Endothelial cell of umbilical vein (primary cell): ENCODE data around the gene SLC41A3. TPM values are rescaled to one million over a fixed set of nuclear protein-coding genes. Genes with fewer than 3 reads are reported as not detected.
A peak's percentile ranks its signal among the peaks of the same experiment; 100 is the strongest.

Experiments
- BruUV-seq: library from RNA; stranded (reverse); fragments of 400-500 nt; replicated peaks from 2 replicates; lab custom pipeline; 2021; lab: Mats Ljungman, UMichigan
- CTCF ChIA-PET: fragments of 300-600, 350-600 bp; sonication (Branson Sonifier 250); formaldehyde crosslinking; loops from one replicate; lab custom pipeline; 2021; ENCODE audit warnings: antibody characterized with exemption, inconsistent platforms; lab: Charles Lee
- POLR2A ChIA-PET: fragments of 300-600, 350-600 bp; sonication (Branson Sonifier 250); formaldehyde crosslinking; loops from one replicate; lab custom pipeline; 2021; ENCODE audit warnings: antibody characterized with exemption, inconsistent platforms; lab: Charles Lee
- DNase-seq: peaks from one replicate; pipeline ENCODE4 v3.0.0-alpha.2; 2011; ENCODE audit warnings: low read depth, low spot score
- FAIRE-seq: peaks from 2 replicates; lab custom pipeline; 2011; peaks lifted over from hg19 to GRCh38; lab: Jason Lieb, UNC
- H2AFZ ChIP-seq: 2 replicates; pipeline ENCODE4 v1.6.0; 2012; ENCODE audit warnings: low read depth, low read length, control low read depth, inconsistent platforms
- H3K27ac ChIP-seq: 2 replicates; pipeline ENCODE4 v1.5.1; 2011; ENCODE audit warnings: low read depth, mild to moderate bottlenecking, control low read depth, low read length, moderate library complexity; ENCODE audit not compliant: insufficient read depth
- H3K27me3 ChIP-seq, 2 experiments: 2 replicates each; pipeline versions ENCODE4 v1.6.0 to v1.6.1; 2011; ENCODE audit warnings: low read length in 2 of 2, mixed read lengths in 1 of 2; ENCODE audit not compliant: control insufficient read depth in 2 of 2, insufficient read depth in 2 of 2
- H3K36me3 ChIP-seq, 2 experiments: 2 replicates in 1 of 2; 3 replicates in 1 of 2; pipeline ENCODE4 v1.5.1; 2011; ENCODE audit warnings: low read length in 2 of 2, mild to moderate bottlenecking in 1 of 2, moderate library complexity in 1 of 2; ENCODE audit not compliant: control insufficient read depth in 2 of 2, insufficient read depth in 2 of 2; ENCODE audit errors: extremely low read depth in 1 of 2
- H3K4me1 ChIP-seq: 3 replicates; pipeline ENCODE4 v1.5.1; 2011; ENCODE audit warnings: mild to moderate bottlenecking, low read length; ENCODE audit not compliant: control insufficient read depth, insufficient read depth; ENCODE audit errors: extremely low read depth
- H3K4me2 ChIP-seq: 2 replicates; pipeline ENCODE4 v1.6.1; 2011; ENCODE audit warnings: low read length, control low read depth, mixed read lengths; ENCODE audit not compliant: insufficient read depth
- H3K4me3 ChIP-seq, 3 experiments: fragments of 200-600 bp in 1 of 3; sonication (generic), shearing (Covaris generic) in 1 of 3; replicated peaks in 1 of 3; 2 replicates each; pipeline ENCODE4 v1.5.1; 2011 to 2016; ENCODE audit warnings: control low read depth in 3 of 3, low read length in 3 of 3, mild to moderate bottlenecking in 2 of 3, inconsistent platforms in 1 of 3, low read depth in 1 of 3, moderate library complexity in 1 of 3; ENCODE audit not compliant: insufficient read depth in 1 of 3
- H3K79me2 ChIP-seq: 2 replicates; pipeline ENCODE4 v1.6.0; 2012; ENCODE audit warnings: low read length, inconsistent platforms; ENCODE audit not compliant: control insufficient read depth, insufficient read depth
- H3K9ac ChIP-seq: replicated peaks from 2 replicates; pipeline ENCODE3; 2011; ENCODE audit warnings: low read length, control low read depth; ENCODE audit not compliant: insufficient read depth; ENCODE audit errors: extremely low read depth
- H3K9me1 ChIP-seq: replicated peaks from 3 replicates; pipeline ENCODE4 v1.6.0; 2011; ENCODE audit warnings: mild to moderate bottlenecking, low read length; ENCODE audit not compliant: control insufficient read depth, insufficient read depth; ENCODE audit errors: extremely low read depth
- H3K9me3 ChIP-seq: replicated peaks from 2 replicates; pipeline ENCODE4 v1.5.1; 2012; ENCODE audit warnings: low read length, inconsistent platforms; ENCODE audit not compliant: control insufficient read depth, insufficient read depth
- H4K20me1 ChIP-seq: replicated peaks from 2 replicates; pipeline ENCODE3; 2011; ENCODE audit warnings: mild to moderate bottlenecking, low read length; ENCODE audit not compliant: control insufficient read depth, insufficient read depth; ENCODE audit errors: extremely low read depth
- EZH2 ChIP-seq: IDR thresholded peaks from 2 replicates; pipeline ENCODE4 v1.6.1; 2012; ENCODE audit warnings: borderline replicate concordance, low read depth, mild to moderate bottlenecking, moderate library complexity, low read length, inconsistent platforms; ENCODE audit not compliant: severe bottlenecking
- FOS ChIP-seq: IDR thresholded peaks from 2 replicates; pipeline ENCODE4 v1.6.1; 2011; ENCODE audit warnings: mild to moderate bottlenecking, low read length, moderate library complexity, borderline replicate concordance; ENCODE audit not compliant: insufficient read depth
- GATA2 ChIP-seq: IDR thresholded peaks from 2 replicates; pipeline ENCODE4 v1.7.0; 2011; ENCODE audit warnings: low read depth, mild to moderate bottlenecking, moderate library complexity, mixed read lengths, low read length; ENCODE audit not compliant: insufficient read length, insufficient read depth
- JUN ChIP-seq: IDR thresholded peaks from 2 replicates; pipeline ENCODE4 v1.6.1; 2011; ENCODE audit warnings: borderline replicate concordance, low read depth; ENCODE audit not compliant: insufficient read length, insufficient read depth
- MYC ChIP-seq: IDR thresholded peaks from one replicate; pipeline ENCODE4 v1.6.1; 2011; ENCODE audit warnings: mild to moderate bottlenecking, low read depth, low read length
- POLR2A ChIP-seq: IDR thresholded peaks from 2 replicates; pipeline ENCODE4 v1.6.1; 2012; ENCODE audit warnings: low read depth, mild to moderate bottlenecking, control low read depth, low read length
- POLR2AphosphoS5 ChIP-seq: IDR thresholded peaks from 2 replicates; pipeline ENCODE4 v1.6.1; 2012; ENCODE audit warnings: low read depth, mild to moderate bottlenecking, control low read depth, low read length, moderate library complexity; ENCODE audit not compliant: insufficient read depth
- dilution Hi-C: fragments of 300-500 bp; cut with MboI; formaldehyde crosslinking; loops from one replicate; pipeline ENCODE4 v1.15.0; 2019; ENCODE audit warnings: low sequenced_read_pairs; ENCODE audit not compliant: extremely low pct_ligation_motif_present
- intact Hi-C: fragments of 100-400 bp; cut with micrococcal nuclease; formaldehyde crosslinking; loops from one replicate; pipeline ENCODE4 v1.10.0; 2022
- polyA plus RNA-seq, 4 experiments: library from polyadenylated mRNA; depleted of rRNA in 3 of 4; stranded (reverse) in 3 of 4; unstranded in 1 of 4; fragments of >200 nt; gene quantifications; 2 replicates each; pipeline versions ENCODE4 v1.2.1 to v1.2.3, GENCODE V29; 2011 to 2012; ENCODE audit warnings: missing spikeins in 1 of 4
- total RNA-seq: library from RNA; stranded (reverse); gene quantifications from 2 replicates; pipeline ENCODE4 v1.2.3, GENCODE V29; 2021
- TF ChIP-seq, protein P1 (sequence below), 2 donors: IDR thresholded peaks; 1 replicate in 1 of 2; 2 replicates in 1 of 2; pipeline ENCODE4 v1.5.1; 2011; ENCODE audit warnings: low read length in 2 of 2, mild to moderate bottlenecking in 2 of 2, moderate library complexity in 2 of 2, control low read depth in 1 of 2, inconsistent platforms in 1 of 2, low read depth in 1 of 2; ENCODE audit not compliant: insufficient read depth in 1 of 2; ENCODE audit errors: extremely low read depth in 1 of 2
- TF ChIP-seq, protein P2 (sequence below): IDR thresholded peaks from 2 replicates; pipeline ENCODE4 v1.6.1; 2011; ENCODE audit not compliant: insufficient read depth, insufficient read length

Gene SLC41A3
- total and polyA plus RNA-seq, 2 donors (not counting 3 experiments of a cell fraction or from before 2014, with no cell fraction given) = 52.5 to 118 TPM

DNA sequence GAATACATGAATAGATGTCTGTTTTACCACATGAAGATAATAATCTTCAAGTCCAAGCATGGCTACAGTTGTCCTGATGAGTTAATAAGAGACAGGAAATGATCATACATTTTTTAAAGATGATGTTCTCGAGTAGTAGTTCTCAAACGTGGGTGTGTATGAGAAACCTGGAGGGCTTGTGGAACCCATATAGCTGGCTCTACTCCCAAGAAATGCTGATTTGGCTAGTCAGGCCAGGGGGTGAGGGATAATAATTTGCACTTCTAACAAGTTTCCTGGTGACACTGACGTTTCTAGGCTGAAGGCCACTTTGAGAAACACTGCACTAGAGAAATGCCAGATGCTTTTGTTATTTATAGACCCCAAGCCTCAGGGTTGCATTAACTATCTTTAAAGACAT is 78.0 kb downstream of the SLC41A3 start:
- TF ChIP-seq GATA2 = peak; percentile 50
- TF ChIP-seq, protein P1, sequence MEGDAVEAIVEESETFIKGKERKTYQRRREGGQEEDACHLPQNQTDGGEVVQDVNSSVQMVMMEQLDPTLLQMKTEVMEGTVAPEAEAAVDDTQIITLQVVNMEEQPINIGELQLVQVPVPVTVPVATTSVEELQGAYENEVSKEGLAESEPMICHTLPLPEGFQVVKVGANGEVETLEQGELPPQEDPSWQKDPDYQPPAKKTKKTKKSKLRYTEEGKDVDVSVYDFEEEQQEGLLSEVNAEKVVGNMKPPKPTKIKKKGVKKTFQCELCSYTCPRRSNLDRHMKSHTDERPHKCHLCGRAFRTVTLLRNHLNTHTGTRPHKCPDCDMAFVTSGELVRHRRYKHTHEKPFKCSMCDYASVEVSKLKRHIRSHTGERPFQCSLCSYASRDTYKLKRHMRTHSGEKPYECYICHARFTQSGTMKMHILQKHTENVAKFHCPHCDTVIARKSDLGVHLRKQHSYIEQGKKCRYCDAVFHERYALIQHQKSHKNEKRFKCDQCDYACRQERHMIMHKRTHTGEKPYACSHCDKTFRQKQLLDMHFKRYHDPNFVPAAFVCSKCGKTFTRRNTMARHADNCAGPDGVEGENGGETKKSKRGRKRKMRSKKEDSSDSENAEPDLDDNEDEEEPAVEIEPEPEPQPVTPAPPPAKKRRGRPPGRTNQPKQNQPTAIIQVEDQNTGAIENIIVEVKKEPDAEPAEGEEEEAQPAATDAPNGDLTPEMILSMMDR (IDR thresholded peaks at IDR 0.05; ENCODE audit: extremely low read depth in 1 of 2, insufficient read depth in 1 of 2, low read depth in 1 of 2, low read length in 2 of 2) = no peak
- peak; percentile 3 for TF ChIP-seq FOS
- no peak overlapping the region for H3K4me3 ChIP-seq
- dilution Hi-C loops = no loop called here
- H3K27me3 ChIP-seq = no peaks in the 10 kb centered on the region
- FAIRE-seq (no peak), DNase-seq (no peak)
- no TSS peak for BruUV-seq
- ChIA-PET CTCF (interaction anchor here (1.0 kb wide), 1 partner anchor 15 kb away, joined by 3 read pairs; no protein-coding TSS in a partner anchor), POLR2A (no interaction called here)
- no peaks in the 10 kb centered on the region for H3K9me1 ChIP-seq
- no peak overlapping the region for H2AFZ ChIP-seq
- no peaks in the 10 kb centered on the region for H3K9me3 ChIP-seq
- H3K9ac ChIP-seq = no peak overlapping the region
- H3K4me2 ChIP-seq = no peak overlapping the region
- H3K27ac ChIP-seq = no peak overlapping the region
- H3K36me3 ChIP-seq = peaks cover 0 to 20% of the 10 kb centered on the region in 2 experiments
- H3K4me1 ChIP-seq = no peaks in the 10 kb centered on the region
- intact Hi-C loops = no loop called here
- H3K79me2 ChIP-seq = no peaks in the 10 kb centered on the region
- no peaks in the 10 kb centered on the region for H4K20me1 ChIP-seq

DNA sequence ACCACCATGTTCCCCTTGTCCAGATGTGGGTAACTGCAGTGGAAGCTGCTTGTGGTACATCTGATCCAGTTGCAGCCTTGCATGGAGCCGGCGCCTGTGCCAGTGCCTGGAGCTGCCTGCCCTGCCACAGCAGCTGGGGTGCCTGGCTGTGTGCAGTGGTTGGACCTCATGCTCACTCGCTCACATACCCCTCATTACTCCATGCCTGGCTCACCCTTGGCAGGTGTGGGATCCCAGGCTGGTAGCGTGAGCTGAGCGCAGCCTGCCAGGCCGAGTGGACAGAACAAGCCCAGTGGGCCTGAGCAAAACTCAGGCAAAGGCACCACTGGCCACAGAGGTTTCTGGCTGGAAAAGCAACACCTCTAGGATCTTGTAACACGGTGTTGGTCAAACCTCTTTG is 79.2 kb downstream of the SLC41A3 start:
- POLR2A ChIA-PET = no interaction called here
- Histone ChIP-seq H3K4me2 (no peak overlapping the region), H3K27me3 (no peaks in the 10 kb centered on the region), H3K79me2 (no peaks in the 10 kb centered on the region), H2AFZ (no peak overlapping the region), H3K9ac (no peak overlapping the region), H3K27ac (no peak overlapping the region), H3K9me3 (no peaks in the 10 kb centered on the region), H4K20me1 (no peaks in the 10 kb centered on the region), H3K36me3 (peaks cover 0 to 20% of the 10 kb centered on the region in 2 experiments), H3K9me1 (no peaks in the 10 kb centered on the region), H3K4me1 (no peaks in the 10 kb centered on the region), H3K4me3 (no peak overlapping the region)
- TF ChIP-seq EZH2 (no peak), FOS (no peak), GATA2 (no peak), POLR2A (no peak), JUN (no peak), MYC (no peak), POLR2AphosphoS5 (no peak)
- TF ChIP-seq, protein P2, sequence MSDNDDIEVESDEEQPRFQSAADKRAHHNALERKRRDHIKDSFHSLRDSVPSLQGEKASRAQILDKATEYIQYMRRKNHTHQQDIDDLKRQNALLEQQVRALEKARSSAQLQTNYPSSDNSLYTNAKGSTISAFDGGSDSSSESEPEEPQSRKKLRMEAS = no peak
- TF ChIP-seq, protein P1 (IDR thresholded peaks at IDR 0.05; ENCODE audit: extremely low read depth in 1 of 2, insufficient read depth in 1 of 2, low read depth in 1 of 2, low read length in 2 of 2) = no peak
- BruUV-seq = no TSS peak
- dilution Hi-C loops (no loop called here), intact Hi-C loops (no loop called here)
- DNase-seq (no peak), FAIRE-seq (no peak)
- CTCF ChIA-PET = no interaction called here
